Stimulated activated CD8-positive, alpha-beta memory T cell treated with anti-CD3 and anti-CD28 coated beads, Interleukin-12 subunit alpha, Interleukin-12 subunit beta, amount 100 ng/mL, for 24 hours (primary cell): ENCODE measurements around the gene FAM53A.

Experiments used
- DNase-seq: peaks from one replicate; pipeline ENCODE4 v3.0.0-alpha.2; 2020; ENCODE audit errors: extremely low read depth

FAM53A gene

DNA sequence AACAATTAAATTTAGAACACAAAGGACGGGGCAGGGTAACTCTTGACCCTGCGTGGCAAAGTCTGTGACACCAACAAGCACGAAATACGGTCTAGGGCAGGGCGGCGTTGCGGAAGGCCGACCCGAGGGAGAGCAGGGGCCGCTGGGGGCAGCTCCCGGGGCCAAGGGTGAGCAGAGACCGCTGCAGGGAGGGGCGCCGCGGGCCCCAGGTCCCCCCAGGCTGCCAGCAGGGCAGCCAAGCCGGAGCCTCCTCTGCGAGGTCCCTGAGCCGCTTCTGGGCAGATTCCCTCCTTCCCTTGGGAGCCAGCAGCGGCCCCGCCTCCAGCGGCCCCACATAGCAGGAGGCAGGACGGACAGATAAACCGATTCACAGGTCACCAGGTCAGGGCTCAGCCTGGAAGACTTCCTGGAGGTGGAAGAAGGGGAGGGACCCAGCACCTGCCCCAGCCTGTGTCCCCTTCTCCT, 90.2 kb downstream of the FAM53A start:
- no peak for DNase-seq

DNA sequence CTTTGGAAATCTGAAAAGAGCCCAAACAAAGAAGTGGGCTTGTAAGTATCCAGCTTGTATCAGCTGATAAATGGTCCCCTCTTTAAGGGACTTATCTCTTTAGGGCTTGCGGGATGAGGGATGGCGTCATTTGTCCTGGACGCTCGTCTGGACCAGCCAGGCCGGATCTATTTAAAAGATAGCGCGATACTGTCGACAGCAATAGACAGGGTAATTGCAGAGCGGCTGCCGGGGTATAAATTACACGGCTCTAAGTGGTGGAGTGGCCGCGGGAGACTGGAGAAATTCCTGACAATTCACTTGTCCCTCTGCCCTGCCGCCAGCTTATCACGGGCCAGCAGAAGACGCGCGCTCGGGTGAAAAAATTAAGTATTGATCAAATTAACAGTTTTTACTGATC, 90.7 kb downstream of the FAM53A start:
- DNase-seq: no peak

DNA sequence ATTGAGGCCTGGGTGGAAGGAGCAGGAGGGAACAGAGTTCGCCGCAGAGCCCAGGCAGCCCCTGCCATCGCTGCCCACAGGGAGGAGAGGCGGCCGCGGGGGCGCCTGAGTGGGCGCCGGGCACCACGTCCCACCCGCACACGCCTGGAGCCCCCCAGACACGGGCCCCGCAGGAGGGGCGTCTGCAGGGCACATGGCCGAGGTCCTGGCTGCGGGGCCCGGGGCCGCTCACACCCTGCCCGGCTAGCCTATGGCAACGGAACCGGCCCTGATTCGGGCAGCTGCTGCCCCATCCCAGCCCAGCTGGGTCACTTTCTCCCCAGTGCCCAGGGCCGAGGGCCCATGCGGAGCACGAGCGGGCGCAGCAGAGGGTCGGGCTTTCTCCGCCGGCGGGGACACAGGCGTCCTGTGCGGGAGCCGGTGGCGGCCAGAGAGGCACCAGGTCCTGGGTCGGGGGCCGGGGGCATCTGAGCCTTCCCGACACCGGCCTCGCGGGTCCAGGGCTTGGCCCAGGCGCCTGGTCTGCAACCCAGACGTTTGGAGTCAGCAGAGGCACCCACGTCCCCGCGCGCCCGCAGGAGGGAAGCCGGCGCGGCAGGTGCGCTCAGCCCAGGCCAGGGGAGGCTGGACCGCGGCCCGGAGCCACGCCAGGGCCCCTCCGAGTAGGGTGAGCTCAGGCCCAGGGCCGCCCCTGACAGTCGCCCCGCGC, 91.2 kb downstream of the FAM53A start:
- DNase-seq: no peak

DNA sequence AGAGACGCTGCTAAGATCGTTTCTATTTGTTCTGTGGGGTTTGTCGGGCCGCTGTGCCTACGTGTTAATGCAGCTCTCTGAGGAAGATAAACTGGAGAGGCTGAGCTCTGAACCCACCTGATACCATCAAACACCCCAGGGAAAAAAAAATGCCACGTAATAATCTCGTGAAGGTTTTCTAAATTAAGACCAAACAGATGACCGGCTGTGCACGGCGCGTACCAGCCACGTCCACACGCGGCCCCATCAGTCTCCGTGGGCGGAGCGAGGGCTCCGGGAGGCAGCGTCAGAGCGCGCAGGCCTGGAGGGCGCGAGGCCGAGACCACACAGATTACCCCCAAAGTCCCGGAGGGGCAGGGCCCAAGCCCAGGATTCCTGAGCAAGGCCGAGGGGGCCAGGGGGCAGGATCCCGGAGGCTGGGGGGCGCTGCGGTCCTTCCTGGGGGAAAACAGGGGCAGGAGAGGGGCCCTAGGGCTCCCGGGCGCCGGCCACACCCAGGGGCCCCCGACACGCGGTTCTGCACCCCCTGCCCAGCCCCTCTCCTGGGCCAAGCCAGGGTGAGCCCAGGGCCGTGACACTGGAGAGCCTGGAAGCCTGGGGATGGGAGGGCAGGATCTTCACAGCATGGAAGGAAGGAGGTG, 91.9 kb downstream of the FAM53A start:
- DNase-seq: no peak

DNA sequence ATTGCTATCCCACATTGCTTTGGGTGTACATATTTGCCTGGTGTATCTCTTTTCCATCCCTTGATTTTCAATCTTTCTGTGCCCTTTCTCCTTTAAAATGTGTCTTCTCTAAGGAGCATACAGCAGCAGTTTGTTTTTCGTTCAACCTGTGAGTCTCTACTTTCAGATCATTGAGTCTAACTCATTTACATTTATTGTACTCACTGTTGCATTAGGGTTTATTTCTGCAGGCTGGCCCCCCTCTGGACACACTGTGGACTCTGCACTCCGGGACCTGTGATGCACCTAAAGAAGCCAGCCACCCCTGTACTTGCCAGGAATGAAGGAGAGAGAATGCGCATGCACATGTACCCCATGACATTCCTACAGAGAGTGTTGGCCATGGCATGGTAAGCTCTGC, 93.0 kb downstream of the FAM53A start:
- DNase-seq: no peak

DNA sequence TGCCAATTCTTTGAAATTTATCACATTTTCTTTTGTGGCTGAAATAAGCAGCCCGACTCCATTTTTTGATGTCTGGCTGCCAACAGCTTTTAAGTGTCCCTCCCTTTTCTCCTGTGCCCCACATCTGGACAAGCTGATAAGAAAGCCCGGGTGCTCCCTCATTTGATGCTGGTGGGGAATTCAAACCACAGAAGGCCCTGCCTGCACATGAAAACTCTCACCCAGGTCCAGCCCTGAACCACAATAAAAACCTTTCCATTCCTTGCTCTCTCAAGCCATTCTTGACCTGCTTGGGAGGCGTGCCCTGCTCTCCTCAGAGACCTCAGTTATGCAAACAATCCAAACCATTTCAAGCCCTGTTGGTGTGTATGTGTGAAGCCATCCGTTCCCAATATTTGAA, 93.9 kb downstream of the FAM53A start:
- DNase-seq: no peak
